ENCODE data around the gene BLM. TPM values are rescaled to one million over a fixed set of nuclear protein-coding genes. Genes with fewer than 3 reads are reported as not detected.

The BLM gene
- total and polyA plus RNA-seq, 2 of the 4 experiments (the other 2 are of a cell fraction), result 2.5 to 6.5 TPM

DNA sequence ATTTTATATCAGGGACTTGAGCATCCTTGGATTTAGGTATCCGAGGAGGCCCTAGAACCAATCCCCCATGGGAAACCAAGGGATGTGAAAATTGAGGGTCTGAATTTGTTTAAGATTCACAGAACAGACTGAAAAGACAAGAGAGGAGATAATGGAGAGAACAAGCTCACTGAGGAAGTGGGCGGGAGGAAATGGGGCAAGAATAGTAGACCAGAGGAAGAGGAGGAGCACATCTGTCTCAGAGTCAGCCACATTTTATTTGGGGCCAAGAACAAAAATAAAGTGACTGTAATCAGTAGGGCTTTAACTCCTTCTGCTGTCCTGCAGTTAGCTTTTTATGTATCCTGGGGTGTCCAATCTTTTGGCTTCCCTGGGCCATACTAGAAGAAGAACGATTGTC, 63.8 kb downstream of the BLM start:
- H3K14ac ChIP-seq (replicated peaks; ENCODE audit: low read depth, low read length), result no peak overlapping the region
- WGBS, 2 experiments (ENCODE audit: extremely low coverage in 2 of 2, insufficient read length in 1 of 2), result 100% methylated on average over 1 of the region's 3 CpGs; no CpG with 5 or more reads in 1 of the 2 experiments
- H3K23ac ChIP-seq (ENCODE audit: low read depth, low read length), result no peak overlapping the region
- no peak overlapping the region for H2BK120ac ChIP-seq (ENCODE audit: low read depth, low read length)
- H2BK5ac ChIP-seq (ENCODE audit: low read depth, low read length, poor library complexity, severe bottlenecking), result no peak overlapping the region
- no peak overlapping the region for H3K18ac ChIP-seq (ENCODE audit: low read depth, low read length)
- no peak for ATAC-seq (ENCODE audit: low read depth)
- in situ Hi-C loops (cut with MboI; ENCODE audit: low sequenced_read_pairs) (no loop called here), dilution Hi-C loops (cut with HindIII; ENCODE audit: low sequenced_read_pairs, unreplicated experiment) (no loop called here), intact Hi-C loops (cut with micrococcal nuclease) (no loop called here)
- no peak overlapping the region for H3K4ac ChIP-seq (ENCODE audit: low read depth, low read length)
- ChIA-PET CTCF (no interaction called here), POLR2A (ENCODE audit: unreplicated experiment) (no interaction called here)
- H3K9ac ChIP-seq (ENCODE audit: low read depth, low read length), result no peak overlapping the region
- H3K4me3 ChIP-seq (ENCODE audit: insufficient read depth, low read depth, low read length), result no peak overlapping the region
- no peak overlapping the region for H2AFZ ChIP-seq (replicated peaks; ENCODE audit: low read length, poor library complexity)
- no peak overlapping the region for H4K91ac ChIP-seq (ENCODE audit: insufficient read depth, low read depth, low read length)
- no peak for DNase-seq
- no peaks in the 10 kb centered on the region for H4K20me1 ChIP-seq (ENCODE audit: insufficient read depth, low read length)
- H4K5ac ChIP-seq (ENCODE audit: low read depth, low read length), result no peak overlapping the region
- no TSS peak for BruUV-seq (replicated peaks)
- H3K56ac ChIP-seq (ENCODE audit: extremely low read depth, insufficient read depth, low read length), result no peak overlapping the region
- H3K36me3 ChIP-seq (ENCODE audit: control insufficient read depth, insufficient read depth, low read length), result no peaks in the 10 kb centered on the region
- H3K79me1 ChIP-seq (ENCODE audit: low read depth in 1 of 2, low read length in 2 of 2), result no peaks in the 10 kb centered on the region
- H3K27me3 ChIP-seq (ENCODE audit: control insufficient read depth, insufficient read depth, low read length), result no peaks in the 10 kb centered on the region
- no peak overlapping the region for H2AK5ac ChIP-seq (ENCODE audit: low read depth, low read length)
- no peak overlapping the region for H2AK9ac ChIP-seq (replicated peaks; ENCODE audit: low read depth, low read length, poor library complexity)
- no peak for TF ChIP-seq POLR2A (IDR thresholded peaks at IDR 0.05; ENCODE audit: low read depth, low read length)
- TF ChIP-seq RFX5 (IDR thresholded peaks at IDR 0.05; ENCODE audit: low read depth, low read length), result no peak
- TF ChIP-seq CHD1 (IDR thresholded peaks at IDR 0.05; ENCODE audit: low read depth, low read length), result no peak
- no peak for TF ChIP-seq MAZ (IDR thresholded peaks at IDR 0.05; ENCODE audit: borderline replicate concordance, low read depth, low read length)
- no peak for TF ChIP-seq RAD21 (IDR thresholded peaks at IDR 0.05; ENCODE audit: low read length)
- TF ChIP-seq, protein P1, sequence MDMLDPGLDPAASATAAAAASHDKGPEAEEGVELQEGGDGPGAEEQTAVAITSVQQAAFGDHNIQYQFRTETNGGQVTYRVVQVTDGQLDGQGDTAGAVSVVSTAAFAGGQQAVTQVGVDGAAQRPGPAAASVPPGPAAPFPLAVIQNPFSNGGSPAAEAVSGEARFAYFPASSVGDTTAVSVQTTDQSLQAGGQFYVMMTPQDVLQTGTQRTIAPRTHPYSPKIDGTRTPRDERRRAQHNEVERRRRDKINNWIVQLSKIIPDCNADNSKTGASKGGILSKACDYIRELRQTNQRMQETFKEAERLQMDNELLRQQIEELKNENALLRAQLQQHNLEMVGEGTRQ (IDR thresholded peaks at IDR 0.05; ENCODE audit: low read depth, low read length), result no peak
- TF ChIP-seq BHLHE40 (IDR thresholded peaks at IDR 0.05; ENCODE audit: low read depth, low read length), result no peak
- TF ChIP-seq NFE2L2 (IDR thresholded peaks at IDR 0.05; ENCODE audit: low read depth, low read length), result no peak
- no peak for TF ChIP-seq CEBPB (IDR thresholded peaks at IDR 0.05; ENCODE audit: low read depth, low read length)
- TF ChIP-seq SMC3 (IDR thresholded peaks at IDR 0.05; ENCODE audit: low read depth, low read length), result no peak
- no peak for TF ChIP-seq MXI1 (IDR thresholded peaks at IDR 0.05; ENCODE audit: borderline replicate concordance, low read depth, low read length)
- no peak for TF ChIP-seq FOS (IDR thresholded peaks at IDR 0.05; ENCODE audit: low read depth, low read length)
- TF ChIP-seq, protein P2, sequence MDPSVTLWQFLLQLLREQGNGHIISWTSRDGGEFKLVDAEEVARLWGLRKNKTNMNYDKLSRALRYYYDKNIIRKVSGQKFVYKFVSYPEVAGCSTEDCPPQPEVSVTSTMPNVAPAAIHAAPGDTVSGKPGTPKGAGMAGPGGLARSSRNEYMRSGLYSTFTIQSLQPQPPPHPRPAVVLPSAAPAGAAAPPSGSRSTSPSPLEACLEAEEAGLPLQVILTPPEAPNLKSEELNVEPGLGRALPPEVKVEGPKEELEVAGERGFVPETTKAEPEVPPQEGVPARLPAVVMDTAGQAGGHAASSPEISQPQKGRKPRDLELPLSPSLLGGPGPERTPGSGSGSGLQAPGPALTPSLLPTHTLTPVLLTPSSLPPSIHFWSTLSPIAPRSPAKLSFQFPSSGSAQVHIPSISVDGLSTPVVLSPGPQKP (IDR thresholded peaks at IDR 0.05; ENCODE audit: borderline replicate concordance, low read depth, low read length), result no peak
- TF ChIP-seq RCOR1 (IDR thresholded peaks at IDR 0.05; ENCODE audit: insufficient replicate concordance, low read length), result no peak
- no peak for TF ChIP-seq MAFK (IDR thresholded peaks at IDR 0.05; ENCODE audit: low read depth, low read length)
- TF ChIP-seq, protein P3, sequence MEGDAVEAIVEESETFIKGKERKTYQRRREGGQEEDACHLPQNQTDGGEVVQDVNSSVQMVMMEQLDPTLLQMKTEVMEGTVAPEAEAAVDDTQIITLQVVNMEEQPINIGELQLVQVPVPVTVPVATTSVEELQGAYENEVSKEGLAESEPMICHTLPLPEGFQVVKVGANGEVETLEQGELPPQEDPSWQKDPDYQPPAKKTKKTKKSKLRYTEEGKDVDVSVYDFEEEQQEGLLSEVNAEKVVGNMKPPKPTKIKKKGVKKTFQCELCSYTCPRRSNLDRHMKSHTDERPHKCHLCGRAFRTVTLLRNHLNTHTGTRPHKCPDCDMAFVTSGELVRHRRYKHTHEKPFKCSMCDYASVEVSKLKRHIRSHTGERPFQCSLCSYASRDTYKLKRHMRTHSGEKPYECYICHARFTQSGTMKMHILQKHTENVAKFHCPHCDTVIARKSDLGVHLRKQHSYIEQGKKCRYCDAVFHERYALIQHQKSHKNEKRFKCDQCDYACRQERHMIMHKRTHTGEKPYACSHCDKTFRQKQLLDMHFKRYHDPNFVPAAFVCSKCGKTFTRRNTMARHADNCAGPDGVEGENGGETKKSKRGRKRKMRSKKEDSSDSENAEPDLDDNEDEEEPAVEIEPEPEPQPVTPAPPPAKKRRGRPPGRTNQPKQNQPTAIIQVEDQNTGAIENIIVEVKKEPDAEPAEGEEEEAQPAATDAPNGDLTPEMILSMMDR (conservative IDR thresholded peaks at IDR 0.05; ENCODE audit: low read depth, low read length), result no peak
- no peak overlapping the region for H3K4me2 ChIP-seq (ENCODE audit: low read depth, low read length)
- no peaks in the 10 kb centered on the region for H3K4me1 ChIP-seq (ENCODE audit: control insufficient read depth, insufficient read depth, low read length)
- H4K8ac ChIP-seq (ENCODE audit: low read depth in 2 of 2, low read length in 2 of 2), result no peak overlapping the region
- no peak overlapping the region for H2BK15ac ChIP-seq (ENCODE audit: low read depth, low read length)
- H3K9me1 ChIP-seq (ENCODE audit: insufficient read depth, low read length), result peaks cover under 1% of the 10 kb centered on the region; the same call in 1 of the 2 replicates
- H2BK20ac ChIP-seq (ENCODE audit: low read depth, low read length), result no peak overlapping the region
- H3K27ac ChIP-seq (ENCODE audit: insufficient read depth, low read length), result no peak overlapping the region
- H3K9me3 ChIP-seq (ENCODE audit: control insufficient read depth, insufficient read depth, low read length), result no peaks in the 10 kb centered on the region
